Suprapubic skin (tissue), 4 donors: ENCODE results near the gene ATP5F1E. TPM values are rescaled to one million over a fixed set of nuclear protein-coding genes. Genes with fewer than 3 reads are reported as not detected.

Experiments
- DNase-seq, 2 donors: peaks; one replicate each; pipeline ENCODE4 v3.0.0-alpha.2; 2019; ENCODE audit warnings: low spot score in 2 of 2
- H3K27ac ChIP-seq: fragments of 200-600 bp; sonication (generic); one replicate; pipeline ENCODE4 v1.5.1; 2019
- H3K27me3 ChIP-seq: fragments of 200-600 bp; sonication (generic); one replicate; pipeline ENCODE4 v1.5.1; 2019
- H3K36me3 ChIP-seq: fragments of 200-600 bp; sonication (generic); one replicate; pipeline ENCODE4 v1.5.1; 2019
- H3K4me1 ChIP-seq: fragments of 200-600 bp; sonication (generic); one replicate; pipeline ENCODE4 v1.5.1; 2019
- H3K4me3 ChIP-seq: fragments of 200-600 bp; sonication (generic); one replicate; pipeline ENCODE4 v1.5.1; 2019; ENCODE audit warnings: mild to moderate bottlenecking
- H3K9me3 ChIP-seq: fragments of 200-600 bp; sonication (generic); one replicate; pipeline ENCODE4 v1.5.1; 2019
- CTCF ChIP-seq, 2 donors: fragments of 200-600 bp in 1 of 2; fragments of 450-650 bp in 1 of 2; sonication (generic) in 1 of 2; IDR thresholded peaks; one replicate each; pipeline ENCODE4 v1.5.1; 2016 to 2019; ENCODE audit warnings: antibody characterized with exemption in 2 of 2, mild to moderate bottlenecking in 1 of 2, moderate library complexity in 1 of 2
- EP300 ChIP-seq: sonication (generic); formaldehyde crosslinking; IDR thresholded peaks from one replicate; pipeline ENCODE4 v1.6.1; 2017; ENCODE audit warnings: antibody characterized with exemption
- POLR2A ChIP-seq, 2 donors: fragments of 450-650 bp; IDR thresholded peaks; one replicate each; pipeline ENCODE4 v1.6.1; 2017; ENCODE audit warnings: antibody characterized with exemption in 2 of 2, mild to moderate bottlenecking in 2 of 2, moderate library complexity in 2 of 2
- POLR2AphosphoS5 ChIP-seq, 3 donors: sonication (generic); formaldehyde crosslinking; IDR thresholded peaks; one replicate each; pipeline ENCODE4 v1.6.1; 2017; ENCODE audit warnings: antibody characterized with exemption in 3 of 3
- WGBS: methylation state at CpG from one replicate; pipeline ENCODE4 v1.1.5; 2018; 5-methylcytosine and 5-hydroxymethylcytosine counted together
- total RNA-seq, 4 donors: library from RNA; depleted of rRNA; stranded (reverse); fragments of >200 nt; gene quantifications; one replicate each; pipeline ENCODE4 v1.1.0, GENCODE V29; 2016

ATP5F1E gene
- total RNA-seq, 4 donors from 2014 or later: 16.1 to 26.8 (median 19.5) TPM

DNA sequence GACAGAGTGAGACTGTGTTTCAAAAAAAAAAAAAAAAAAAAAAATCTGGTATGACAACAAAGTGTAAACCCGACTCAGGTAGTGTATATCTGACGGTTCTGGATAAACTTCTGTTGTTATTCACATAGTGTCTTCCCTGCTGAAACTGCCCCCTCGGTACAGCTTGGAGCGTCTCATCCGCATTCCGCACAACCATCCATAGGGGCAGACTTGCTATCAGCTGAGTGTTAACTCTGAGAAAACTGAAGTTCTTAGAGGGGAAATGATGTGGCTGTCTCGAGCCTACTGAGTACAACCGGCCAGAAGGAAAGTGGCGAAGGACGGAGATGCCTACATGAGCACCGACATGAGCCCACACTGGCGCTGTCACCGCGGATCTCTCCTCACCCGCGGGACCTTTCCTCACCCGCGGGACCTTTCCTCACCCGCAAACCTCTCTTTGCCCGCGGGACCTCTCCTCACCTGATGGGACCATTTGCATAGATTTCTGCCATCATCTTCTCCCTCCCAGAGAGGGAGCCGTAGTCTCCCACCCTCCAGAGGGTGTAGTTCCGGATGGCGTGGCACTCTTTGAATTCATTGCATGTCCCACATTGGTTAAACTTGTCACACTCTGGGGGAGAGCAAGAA is 34.9 kb downstream of the ATP5F1E start:
- peaks cover 92% of the 10 kb centered on the region for H3K36me3 ChIP-seq
- DNase-seq: no peak
- no peaks in the 10 kb centered on the region for H3K4me1 ChIP-seq
- H3K4me3 ChIP-seq: no peak overlapping the region
- 92% methylated on average over 24 of the region's 24 CpGs for WGBS
- H3K27ac ChIP-seq: no peak overlapping the region
- no peaks in the 10 kb centered on the region for H3K27me3 ChIP-seq
- H3K9me3 ChIP-seq: no peaks in the 10 kb centered on the region
- TF ChIP-seq POLR2AphosphoS5 (IDR thresholded peaks at IDR 0.05): no peak
- no peak for TF ChIP-seq POLR2A (IDR thresholded peaks at IDR 0.05)
- TF ChIP-seq CTCF (IDR thresholded peaks at IDR 0.05): no peak
- TF ChIP-seq EP300: no peak

DNA sequence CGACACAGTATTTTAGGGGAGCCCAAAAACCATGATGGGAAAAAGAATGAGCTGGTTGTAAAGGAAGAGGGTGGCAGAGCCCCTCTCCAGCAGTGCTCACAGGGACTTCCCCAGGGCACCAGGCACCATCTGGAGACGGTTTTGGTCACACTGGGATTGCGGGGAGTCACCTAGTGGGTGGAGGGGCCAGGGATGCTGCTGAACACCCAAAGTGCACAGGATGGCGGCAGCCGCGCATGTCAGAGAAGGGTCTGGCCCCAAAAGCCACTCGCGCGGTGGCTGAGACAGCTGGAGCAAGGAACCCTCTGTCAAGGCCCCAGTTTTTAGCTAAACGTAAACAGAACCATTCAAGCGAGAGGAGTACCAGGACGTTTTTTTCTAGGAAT is 35.9 kb downstream of the ATP5F1E start:
- DNase-seq: no peak
- Histone ChIP-seq H3K9me3 (no peaks in the 10 kb centered on the region), H3K27me3 (no peaks in the 10 kb centered on the region), H3K36me3 (peaks cover 95% of the 10 kb centered on the region), H3K4me1 (no peaks in the 10 kb centered on the region), H3K4me3 (no peak overlapping the region), H3K27ac (no peak overlapping the region)
- TF ChIP-seq EP300 (no peak), POLR2A (IDR thresholded peaks at IDR 0.05) (no peak), CTCF (IDR thresholded peaks at IDR 0.05) (no peak), POLR2AphosphoS5 (IDR thresholded peaks at IDR 0.05) (no peak)
- 90% methylated on average over 12 of the region's 12 CpGs for WGBS

- TF ChIP-seq POLR2AphosphoS5 (IDR thresholded peaks at IDR 0.05) (no peak), POLR2A (IDR thresholded peaks at IDR 0.05) (no peak)
- Histone ChIP-seq H3K4me3 (no peak overlapping the region), H3K27me3 (no peaks in the 10 kb centered on the region), H3K36me3 (peaks cover 95% of the 10 kb centered on the region), H3K4me1 (no peaks in the 10 kb centered on the region), H3K9me3 (no peaks in the 10 kb centered on the region), H3K27ac (no peak overlapping the region)
- 92% methylated on average over 18 of the region's 18 CpGs for WGBS
- no peak for DNase-seq
These were observed 36.5 kb downstream of the ATP5F1E start for GRCh38 chr20:58995461-58996225.

- TF ChIP-seq CTCF (IDR thresholded peaks at IDR 0.05) (no peak), EP300 (no peak), POLR2AphosphoS5 (IDR thresholded peaks at IDR 0.05) (no peak)
- DNase-seq: peak in 1 of 2 donors; percentile 17
- Histone ChIP-seq H3K27me3 (no peaks in the 10 kb centered on the region), H3K27ac (no peak overlapping the region), H3K4me3 (no peak overlapping the region), H3K36me3 (peaks cover 97% of the 10 kb centered on the region), H3K9me3 (no peaks in the 10 kb centered on the region), H3K4me1 (no peaks in the 10 kb centered on the region)
- 88% methylated on average over 17 of the region's 17 CpGs for WGBS
These were observed 37.6 kb downstream of the ATP5F1E start for GRCh38 chr20:58994390-58995159.

- no peak for TF ChIP-seq EP300
- no peak for TF ChIP-seq POLR2AphosphoS5 (IDR thresholded peaks at IDR 0.05)
- no peak for TF ChIP-seq CTCF (IDR thresholded peaks at IDR 0.05)
- no peak for TF ChIP-seq POLR2A (IDR thresholded peaks at IDR 0.05)
- no peaks in the 10 kb centered on the region for H3K4me1 ChIP-seq
- DNase-seq: peak; percentile 32 to 62
- peaks cover 97% of the 10 kb centered on the region for H3K36me3 ChIP-seq
- no peaks in the 10 kb centered on the region for H3K27me3 ChIP-seq
- no peak overlapping the region for H3K27ac ChIP-seq
- no peak overlapping the region for H3K4me3 ChIP-seq
- WGBS: 91% methylated on average over 21 of the region's 23 CpGs
- no peaks in the 10 kb centered on the region for H3K9me3 ChIP-seq
These were observed 38.5 kb downstream of the ATP5F1E start for GRCh38 chr20:58993332-58994248.
